ENCODE results near the gene TAF15.

Gene TAF15

GRCh38 chr17:35786941-35787432 is 22.3 kb upstream of the TAF15 start:
- no peak for DNase-seq (ENCODE audit: low read depth, low spot score)

GRCh38 chr17:35788477-35789368 is 20.6 kb upstream of the TAF15 start:
- no peak for DNase-seq (ENCODE audit: low read depth, low spot score)

- DNase-seq (ENCODE audit: low read depth, low spot score): no peak
These were observed 18.4 kb upstream of the TAF15 start for GRCh38 chr17:35790841-35791240.

- DNase-seq (ENCODE audit: low read depth, low spot score): no peak
These were observed 17.5 kb upstream of the TAF15 start for GRCh38 chr17:35791681-35792350.

GRCh38 chr17:35793257-35793656 is 16.0 kb upstream of the TAF15 start:
- no peak for DNase-seq (ENCODE audit: low read depth, low spot score)

GRCh38 chr17:35795007-35795870 is 14.0 kb upstream of the TAF15 start, which contains the start of gene MMP28:
TSS of gene MMP28 (minus strand) at chr17:35795641. CDS start at chr17:35795377, 264 bp downstream.
- no peak for DNase-seq (ENCODE audit: low read depth, low spot score)

GRCh38 chr17:35795871-35796265 is 13.4 kb upstream of the TAF15 start:
- no peak for DNase-seq (ENCODE audit: low read depth, low spot score)

GRCh38 chr17:35796942-35797341 is 12.3 kb upstream of the TAF15 start:
- DNase-seq (ENCODE audit: low read depth, low spot score): no peak

- DNase-seq (ENCODE audit: low read depth, low spot score): no peak
These were observed 11.9 kb upstream of the TAF15 start for GRCh38 chr17:35797370-35797769.

GRCh38 chr17:35797918-35798317 is 11.4 kb upstream of the TAF15 start:
- DNase-seq (ENCODE audit: low read depth, low spot score): no peak

- DNase-seq (ENCODE audit: low read depth, low spot score): no peak
These were observed 9.3 kb upstream of the TAF15 start for GRCh38 chr17:35799942-35800341.

GRCh38 chr17:35801583-35802224 is 7.6 kb upstream of the TAF15 start:
- no peak for DNase-seq (ENCODE audit: low read depth, low spot score)

- peak; percentile 61 for DNase-seq (ENCODE audit: low read depth, low spot score)
These were observed 4.6 kb upstream of the TAF15 start for GRCh38 chr17:35804658-35805192.

GRCh38 chr17:35807371-35808144 is 1.7 kb upstream of the TAF15 start:
- DNase-seq (ENCODE audit: low read depth, low spot score): no peak

GRCh38 chr17:35808240-35808961 is 883 bp upstream of the TAF15 start:
- DNase-seq (ENCODE audit: low read depth, low spot score): no peak

- no peak for DNase-seq (ENCODE audit: low read depth, low spot score)
These were observed 674 bp downstream of the TAF15 start for GRCh38 chr17:35809855-35810461.

- no peak for DNase-seq (ENCODE audit: low read depth, low spot score)
These were observed 2.5 kb downstream of the TAF15 start for GRCh38 chr17:35811759-35812158.

- DNase-seq (ENCODE audit: low read depth, low spot score): no peak
These were observed 3.2 kb downstream of the TAF15 start for GRCh38 chr17:35812456-35812855.

GRCh38 chr17:35816723-35817122 is 7.4 kb downstream of the TAF15 start:
- no peak for DNase-seq (ENCODE audit: low read depth, low spot score)
